Psoas muscle (tissue), 8 donors: ENCODE measurements around the gene KIAA0825. TPM values are rescaled to one million over a fixed set of nuclear protein-coding genes. Genes with fewer than 3 reads are reported as not detected.

Experiments
- ATAC-seq, 4 donors: fragments of 200-7000 bp; cut with Tn5 transposase; one replicate each; pipeline ENCODE4 v1.9.1; 2020; ENCODE audit warnings: moderate library complexity in 3 of 4, mild to moderate bottlenecking in 2 of 4
- DNase-seq, 2 donors: peaks; one replicate each; pipeline ENCODE4 v3.0.0-alpha.2; 2020
- H3K27ac ChIP-seq: fragments of 200-600 bp; one replicate; pipeline ENCODE4 v1.8.0; 2022
- H3K27me3 ChIP-seq, 3 donors: fragments of 200-600 bp in 1 of 3; one replicate each; pipeline versions ENCODE4 v1.6.1 to v1.8.0; 2013 to 2022; ENCODE audit warnings: low read length in 2 of 3, mild to moderate bottlenecking in 2 of 3, moderate library complexity in 1 of 3; ENCODE audit not compliant: insufficient read depth in 3 of 3
- H3K36me3 ChIP-seq, 2 donors: fragments of 200-600 bp in 1 of 2; one replicate each; pipeline versions ENCODE4 v1.6.1 to v1.8.0; 2013 to 2022; ENCODE audit warnings: low read depth in 1 of 2, mild to moderate bottlenecking in 1 of 2, moderate library complexity in 1 of 2; ENCODE audit not compliant: insufficient read depth in 1 of 2
- H3K4me1 ChIP-seq: fragments of 200-600 bp; one replicate; pipeline ENCODE4 v1.8.0; 2022
- H3K4me3 ChIP-seq: fragments of 200-600 bp; one replicate; pipeline ENCODE4 v1.8.0; 2022; ENCODE audit warnings: mild to moderate bottlenecking
- H3K9me3 ChIP-seq: fragments of 200-600 bp; one replicate; pipeline ENCODE4 v1.8.0; 2022
- CTCF ChIP-seq: fragments of 200-600 bp; IDR thresholded peaks from one replicate; pipeline ENCODE4 v1.8.0; 2022; ENCODE audit warnings: antibody characterized with exemption
- WGBS, 3 donors: extraction: QIAGEN DNeasy Blood & Tissue Kit; methylation state at CpG; one replicate each; pipeline versions ENCODE4 v1.1.6 to v1.1.7; 2013; 5-methylcytosine and 5-hydroxymethylcytosine counted together
- intact Hi-C, 2 donors: fragments of 100-400 bp; cut with DNase I; formaldehyde crosslinking; loops; one replicate each; pipeline versions ENCODE4 v1.11.0 to v1.14.2; 2022
- polyA plus RNA-seq, 3 donors: library from polyadenylated mRNA; stranded (reverse); fragments of 200-250 nt; gene quantifications; one replicate each; pipeline ENCODE4 v1.2.3, GENCODE V29; 2013
- total RNA-seq, 4 donors: library from RNA; stranded (reverse); fragmentation: NEBNext Ultra II Directional in 2 of 4; extraction: Animal tissue kit (Norgen Biotek cat#: 25700) in 2 of 4; gene quantifications; one replicate each; pipeline versions ENCODE4 v1.2.1 to v1.2.4, GENCODE V29; 2021 to 2023
- donor health status: healthy with polysubstance abuse.
- donor health status: DM: no; HTN: no; CAD: no; lungs with moderate emphysema.
- donor health status: Bipolar disorder and iron deficiency.
- donor health status: healthy.
- donor health status: DM: yes; HTN: yes; CAD: no.
- donor health status: DM: no; HTN: no; CAD: no.
- donor health status: DM: no; HTN: no; CAD: no.
- donor health status: DM: yes; HTN: yes; CAD: no.

Gene KIAA0825
- total and polyA plus RNA-seq, 7 donors: 0.41 to 1.5 (median 1.1) TPM

GRCh38 chr5:94632024-94632423, 13.6 kb upstream of the KIAA0825 start:
- no peak for ATAC-seq
- TF ChIP-seq CTCF: no peak
- Histone ChIP-seq H3K36me3 (peaks cover 0 to 12% of the 10 kb centered on the region in 2 donors), H3K4me3 (no peak overlapping the region), H3K4me1 (no peaks in the 10 kb centered on the region), H3K27me3 (no peaks in the 10 kb centered on the region), H3K27ac (no peak overlapping the region), H3K9me3 (no peaks in the 10 kb centered on the region)
- WGBS, 3 donors: 68 to 78% (median 72%) methylated on average over 2 of the region's 2 CpGs
- intact Hi-C loops: no loop called here
- DNase-seq: no peak

DNA sequence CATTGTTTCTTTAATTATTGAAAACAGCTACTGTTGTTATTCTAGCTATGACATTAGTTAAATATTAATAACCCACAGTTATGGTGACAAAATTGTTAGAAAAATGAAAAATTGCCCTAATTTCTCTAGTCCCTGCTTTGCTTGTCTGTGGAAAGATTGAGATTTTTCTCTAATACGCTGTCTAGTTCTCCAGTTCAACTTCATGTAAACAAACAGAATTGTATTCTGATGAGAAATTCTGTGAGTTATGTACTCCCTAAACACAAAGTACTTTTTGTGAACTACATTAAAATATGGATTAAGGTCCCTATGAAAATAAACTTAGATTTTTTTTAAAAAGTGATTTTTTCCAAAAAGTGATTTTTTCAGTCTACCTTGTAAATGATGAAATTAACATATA, 8.8 kb upstream of the KIAA0825 start:
- Histone ChIP-seq H3K9me3 (no peaks in the 10 kb centered on the region), H3K4me1 (peaks cover 2% of the 10 kb centered on the region), H3K27ac (no peak overlapping the region), H3K4me3 (no peak overlapping the region), H3K27me3 (no peaks in the 10 kb centered on the region), H3K36me3 (peaks cover 0 to 12% of the 10 kb centered on the region in 2 donors)
- ATAC-seq (no peak), DNase-seq (no peak)
- no peak for TF ChIP-seq CTCF
- 94 to 98% (median 94%) methylated on average over 1 of the region's 1 CpG for WGBS, 3 donors
- intact Hi-C loops: no loop called here

- Histone ChIP-seq H3K4me3 (no peak overlapping the region), H3K27me3 (no peaks in the 10 kb centered on the region), H3K4me1 (peaks cover 8% of the 10 kb centered on the region), H3K9me3 (no peaks in the 10 kb centered on the region), H3K36me3 (no peaks in the 10 kb centered on the region), H3K27ac (no peak overlapping the region)
- no peak for DNase-seq
- WGBS, 3 donors: 86 to 90% (median 88%) methylated on average over 2 of the region's 2 CpGs
- no peak for TF ChIP-seq CTCF
- intact Hi-C loops: no loop called here
- ATAC-seq: no peak
Observed at GRCh38 chr5:94623877-94624276, 5.5 kb upstream of the KIAA0825 start.

GRCh38 chr5:94623011-94623410, 4.6 kb upstream of the KIAA0825 start:
- no peak overlapping the region for H3K4me3 ChIP-seq
- H3K4me1 ChIP-seq: peaks cover 8% of the 10 kb centered on the region
- no peaks in the 10 kb centered on the region for H3K27me3 ChIP-seq
- ATAC-seq (no peak), DNase-seq (no peak)
- TF ChIP-seq CTCF: no peak
- no peak overlapping the region for H3K27ac ChIP-seq
- intact Hi-C loops: no loop called here
- H3K9me3 ChIP-seq: no peaks in the 10 kb centered on the region
- H3K36me3 ChIP-seq: no peaks in the 10 kb centered on the region

DNA sequence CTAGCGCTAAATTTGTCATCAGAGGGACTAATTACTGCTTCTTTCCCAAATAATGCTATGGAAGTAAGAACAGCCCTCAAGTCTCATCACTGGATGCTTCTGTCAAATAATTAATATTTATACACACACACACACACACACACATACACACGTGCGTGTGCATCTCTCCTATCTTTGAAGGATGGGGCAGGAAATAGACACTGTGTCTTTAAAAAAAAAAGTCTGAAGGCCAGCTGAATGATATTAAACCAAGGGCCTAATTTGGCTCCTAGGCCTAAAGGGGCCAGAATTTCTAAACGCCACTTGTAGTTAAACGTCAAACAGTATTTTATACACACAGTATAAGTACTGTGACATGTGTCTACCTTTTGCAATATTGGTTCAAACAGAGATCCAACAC, 3.4 kb upstream of the KIAA0825 start:
- 52 to 59% (median 55%) methylated on average over 5 of the region's 5 CpGs for WGBS, 3 donors
- no peaks in the 10 kb centered on the region for H3K9me3 ChIP-seq
- no peaks in the 10 kb centered on the region for H3K36me3 ChIP-seq
- no peak for ATAC-seq
- H3K27ac ChIP-seq: no peak overlapping the region
- intact Hi-C loops: no loop called here
- no peak overlapping the region for H3K4me3 ChIP-seq
- H3K27me3 ChIP-seq: no peaks in the 10 kb centered on the region
- no peak for TF ChIP-seq CTCF
- no peak for DNase-seq
- peaks cover 15% of the 10 kb centered on the region for H3K4me1 ChIP-seq
